ENCODE data around the gene TLX1.
"Not testable (repeated sequence)": the region's sequence is repeated elsewhere in the genome, so short reads cannot be mapped to it uniquely, and the experiment has no call there.

Gene TLX1

DNA sequence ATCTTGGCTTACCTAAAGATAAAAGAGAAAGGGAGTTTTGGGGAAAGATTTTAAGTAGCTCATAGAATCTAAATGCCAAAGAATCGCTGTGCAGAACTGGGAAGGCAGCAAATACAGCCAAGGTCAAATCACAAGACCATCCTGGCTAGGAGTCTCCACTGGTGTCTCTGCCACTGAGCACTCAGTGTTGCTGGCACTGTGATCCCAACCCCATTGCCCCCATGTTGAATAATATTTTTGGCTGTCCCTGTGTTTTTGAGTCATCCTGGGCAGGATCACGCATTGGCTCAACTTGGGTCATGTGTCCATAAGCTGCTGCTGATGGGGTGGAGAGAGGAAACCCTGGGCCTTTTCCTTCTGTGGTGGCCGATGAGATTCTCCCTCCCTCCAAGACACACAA, 21.2 kb downstream of the TLX1 start:
- no peak for DNase-seq (ENCODE audit: low spot score)

- not testable (repeated sequence) for DNase-seq (ENCODE audit: low spot score)
These were observed 23.4 kb downstream of the TLX1 start for GRCh38 chr10:101154506-101154905.

DNA sequence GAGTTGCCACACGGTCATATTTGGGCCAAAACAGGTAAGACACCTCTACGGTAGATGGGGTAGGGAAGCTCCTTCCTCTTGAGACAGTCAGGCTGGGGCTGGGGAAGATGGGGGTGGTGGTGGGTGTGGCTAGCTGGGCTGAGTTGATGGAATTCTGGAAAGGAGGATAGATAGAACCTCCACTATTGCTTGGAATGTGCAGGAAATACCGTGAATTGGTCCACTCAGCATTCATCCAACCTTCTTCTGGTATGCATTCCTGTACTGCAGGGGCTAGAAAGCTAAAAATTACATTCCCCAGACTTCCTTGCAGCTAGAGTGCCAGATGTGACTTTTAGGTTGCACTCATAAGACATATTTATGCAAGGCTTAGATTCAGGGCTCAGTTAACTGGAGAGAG, 24.8 kb downstream of the TLX1 start:
- DNase-seq (ENCODE audit: low spot score), result no peak

GRCh38 chr10:101157756-101158458, 26.8 kb downstream of the TLX1 start:
- DNase-seq (ENCODE audit: low spot score), result no peak

- no peak for DNase-seq (ENCODE audit: low spot score)
These were observed 27.5 kb downstream of the TLX1 start for GRCh38 chr10:101158459-101159058.

DNA sequence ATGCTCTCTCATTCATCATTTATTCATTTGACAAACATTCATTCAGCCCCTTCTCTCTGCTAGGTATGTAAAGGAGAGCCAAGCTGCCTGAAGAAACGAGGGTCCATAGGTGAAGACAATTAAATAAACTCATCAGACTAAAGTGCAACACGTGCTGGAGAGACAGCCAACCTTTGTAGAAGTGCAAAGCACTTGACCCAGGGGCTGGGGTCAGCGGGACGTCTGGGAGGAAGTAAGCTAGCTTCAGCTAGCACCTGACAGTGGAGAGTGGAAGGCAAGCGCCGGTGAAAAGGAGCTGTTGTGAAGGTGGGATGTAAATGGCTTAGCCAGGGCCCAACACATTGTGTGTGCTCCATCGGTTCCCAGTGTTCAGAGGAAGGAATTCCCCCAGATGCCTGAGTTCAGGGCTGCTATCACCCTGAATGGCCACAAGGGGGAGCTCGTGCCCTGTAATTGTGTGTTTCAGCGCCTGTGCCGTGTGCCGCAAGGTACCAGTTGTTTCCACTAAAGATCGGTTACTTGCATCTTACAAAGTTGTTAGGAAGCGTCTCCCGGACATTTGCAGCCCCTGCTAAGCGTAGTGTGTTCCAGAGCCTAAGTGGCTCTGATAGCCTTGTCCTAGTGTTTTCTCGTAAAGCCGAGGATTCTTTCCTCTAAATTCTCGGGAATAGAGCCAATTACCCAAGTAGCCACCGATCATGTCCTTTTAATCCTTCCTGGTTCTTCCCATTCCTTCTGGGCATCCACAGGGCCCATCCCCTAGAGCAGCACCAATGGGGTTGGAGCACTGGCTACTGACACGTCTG, 30.6 kb downstream of the TLX1 start:
- peak; percentile 56 for DNase-seq (ENCODE audit: low spot score)

DNA sequence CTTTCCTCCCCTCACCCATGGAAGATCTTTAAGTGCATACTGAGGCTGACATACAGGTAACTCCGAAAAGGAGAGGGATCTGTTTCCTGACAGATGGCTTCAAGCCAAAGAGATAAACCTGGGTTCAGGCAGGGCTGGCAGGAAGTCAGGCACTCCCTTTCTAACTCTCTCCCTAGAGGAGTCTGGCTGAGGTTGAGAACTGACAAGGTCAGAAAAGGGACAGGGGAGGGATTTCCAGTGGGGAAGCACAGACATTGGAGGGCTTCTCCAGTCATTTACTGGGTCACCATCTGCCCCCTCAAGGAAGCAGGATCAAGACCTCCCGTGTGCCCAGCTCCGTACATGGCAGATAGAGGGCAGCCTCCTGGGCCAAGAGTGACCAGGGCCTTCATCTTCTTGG, 31.6 kb downstream of the TLX1 start:
- DNase-seq (ENCODE audit: low spot score), result no peak

DNA sequence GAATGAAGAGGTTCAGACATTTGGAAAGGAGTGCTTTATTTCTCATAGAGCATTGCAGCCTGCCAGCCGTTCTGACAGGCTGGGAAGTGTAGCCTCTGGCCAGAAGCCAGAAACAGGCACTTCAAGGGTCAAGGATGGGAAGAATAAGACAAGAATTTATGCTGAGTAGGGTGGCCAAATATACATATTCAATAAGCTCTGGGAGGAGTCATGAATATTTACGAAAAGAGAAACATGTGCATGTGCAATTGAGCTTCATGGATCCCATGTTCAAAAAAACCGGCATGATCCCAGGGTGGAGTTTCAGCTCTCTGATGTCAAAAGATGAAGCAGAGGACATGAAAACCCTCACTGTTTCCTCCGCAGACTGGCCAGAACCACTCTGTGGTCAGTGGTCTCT, 32.9 kb downstream of the TLX1 start:
- DNase-seq (ENCODE audit: low spot score), result no peak

- DNase-seq (ENCODE audit: low spot score), result no peak
These were observed 34.6 kb downstream of the TLX1 start for GRCh38 chr10:101165736-101166135.

DNA sequence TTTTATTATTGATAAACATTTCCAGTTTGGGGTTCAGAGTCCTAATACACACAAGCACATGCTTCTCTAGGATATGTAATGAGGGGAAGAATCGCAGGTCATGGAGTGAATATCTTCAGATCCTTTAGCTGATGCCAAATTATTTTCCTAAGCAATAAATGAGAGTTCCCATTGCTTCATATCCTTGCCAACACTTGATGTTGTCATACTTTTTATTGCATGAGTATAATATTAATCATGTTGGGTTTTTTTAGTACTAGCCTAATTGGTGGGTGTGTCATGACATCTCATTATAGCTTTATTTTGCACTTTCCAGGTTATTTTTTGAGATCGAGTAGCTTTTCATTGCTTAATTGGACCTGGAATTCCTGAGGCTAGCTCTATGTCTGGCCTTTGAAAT, 35.3 kb downstream of the TLX1 start:
- DNase-seq (ENCODE audit: low spot score), result no peak

- no peak for DNase-seq (ENCODE audit: low spot score)
These were observed 41.6 kb downstream of the TLX1 start for GRCh38 chr10:101172741-101173140.

GRCh38 chr10:101174319-101174718, 43.2 kb downstream of the TLX1 start:
- no peak for DNase-seq (ENCODE audit: low spot score)

GRCh38 chr10:101176577-101176976, 45.5 kb downstream of the TLX1 start:
- no peak for DNase-seq (ENCODE audit: low spot score)

GRCh38 chr10:101182936-101183335, 51.8 kb downstream of the TLX1 start:
- no peak for DNase-seq (ENCODE audit: low spot score)

DNA sequence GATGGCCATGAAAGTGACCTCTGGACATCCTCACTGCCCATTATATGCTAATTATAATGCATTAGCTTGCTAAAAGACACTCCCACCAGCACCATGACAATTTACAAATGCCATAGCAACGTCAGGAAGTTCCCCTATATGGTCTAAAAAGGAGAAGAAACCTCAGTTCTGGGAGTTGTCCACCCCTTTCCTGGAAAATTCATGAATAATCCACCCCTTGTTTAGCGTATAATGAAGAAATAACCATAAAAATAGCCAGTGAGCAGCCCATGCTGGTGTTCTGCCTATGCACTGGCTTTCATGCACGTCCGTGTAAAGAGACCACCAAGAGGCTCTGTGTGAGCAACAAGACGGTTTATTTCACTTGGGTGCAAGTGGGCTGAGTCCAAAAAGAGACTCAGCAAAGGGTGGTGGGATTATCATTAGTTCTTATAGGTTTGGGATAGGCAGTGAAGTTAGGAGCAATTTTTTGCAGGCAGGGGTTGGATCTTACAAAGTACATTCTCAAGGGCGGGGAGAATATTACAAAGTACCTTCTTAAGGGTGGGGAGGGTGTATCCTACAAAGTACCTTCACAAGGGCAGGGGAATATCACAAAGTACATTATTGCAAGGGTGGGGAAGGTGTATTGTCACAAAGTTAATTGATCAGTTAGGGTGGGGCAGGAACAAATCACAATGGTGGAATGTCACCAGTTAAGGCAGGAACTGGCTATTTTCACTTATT, 52.5 kb downstream of the TLX1 start:
- DNase-seq (ENCODE audit: low spot score), result no peak
